GM12892 (cell line): ENCODE data around the gene GCFC2.

ENCODE experiments used
- POLR2A ChIP-seq: IDR thresholded peaks from 2 replicates; pipeline ENCODE4 v1.6.1; 2011; ENCODE audit warnings: low read depth, low read length, control low read depth
- POLR2AphosphoS5 ChIP-seq: IDR thresholded peaks from 2 replicates; pipeline ENCODE4 v1.6.1; 2011; ENCODE audit warnings: low read depth, low read length, control low read depth
- TAF1 ChIP-seq: IDR thresholded peaks from 2 replicates; pipeline ENCODE4 v1.6.1; 2011; ENCODE audit warnings: low read depth, mild to moderate bottlenecking, control low read depth, low read length, borderline replicate concordance

DNA sequence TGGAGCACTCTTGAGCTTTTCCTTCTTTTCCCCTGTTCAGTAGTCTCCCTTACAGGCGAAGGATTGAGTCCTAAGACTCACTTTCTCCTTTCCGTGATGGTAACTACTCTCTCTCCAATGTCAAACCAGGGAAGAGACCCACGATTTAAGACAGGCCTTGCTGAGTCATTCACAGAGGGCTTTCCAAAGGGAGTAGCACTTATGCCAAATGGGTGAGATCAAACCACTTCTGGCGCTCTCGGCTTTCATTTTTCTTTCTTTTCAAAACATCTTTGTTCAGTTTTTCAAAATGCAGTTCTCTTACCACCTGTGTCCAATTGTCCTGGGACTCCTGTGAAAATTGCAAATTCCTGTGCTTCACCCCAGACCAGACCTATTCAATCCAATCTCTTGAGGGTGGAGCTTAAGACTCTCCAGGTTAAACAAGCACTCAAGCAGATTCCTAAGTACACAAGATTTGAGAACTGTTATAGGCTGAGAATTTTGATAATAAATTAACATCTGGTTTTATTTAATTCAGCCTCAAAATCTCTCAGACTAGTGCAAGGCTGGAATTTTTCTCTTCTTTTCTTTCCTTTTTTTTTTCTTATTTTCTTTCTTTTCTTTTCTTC is 78.5 kb downstream of the GCFC2 start:
- no peak for TF ChIP-seq POLR2A
- TF ChIP-seq POLR2AphosphoS5 = no peak
- TF ChIP-seq TAF1 = no peak
